SK-N-SH (cell line): ENCODE measurements around the gene NAV2. TPM values are rescaled to one million over a fixed set of nuclear protein-coding genes. Genes with fewer than 3 reads are reported as not detected.

Source experiments
- CTCF ChIA-PET: fragments of 300-600, 350-600 bp; formaldehyde crosslinking; extraction: SDS; loops from one replicate; lab custom pipeline; 2021; lab: Yijun Ruan, JAX
- POLR2A ChIA-PET: fragments of 350-600 bp; sonication (Branson Sonifier 250); formaldehyde crosslinking; extraction: SDS; loops from one replicate; lab custom pipeline; 2020; ENCODE audit warnings: antibody characterized with exemption, inconsistent platforms; lab: Yijun Ruan, JAX
- DNase-seq: peaks from one replicate; pipeline ENCODE4 v3.0.0; 2012
- H2AFZ ChIP-seq: fragments of 200-600 bp; sonication (generic); 2 replicates; pipeline ENCODE4 v1.8.1; 2016; ENCODE audit warnings: antibody characterized with exemption, mild to moderate bottlenecking, low read depth
- H3F3A ChIP-seq: fragments of 200-600 bp; sonication (generic); replicated peaks from 2 replicates; pipeline ENCODE3; 2016; ENCODE audit warnings: antibody characterized with exemption, mild to moderate bottlenecking; ENCODE audit not compliant: insufficient read depth
- H3K27ac ChIP-seq, 2 experiments: fragments of 200-500 bp in 1 of 2; fragments of 200-600 bp in 1 of 2; sonication (Bioruptor generic) in 1 of 2; sonication (generic), shearing (Covaris generic) in 1 of 2; 2 replicates each; pipeline versions ENCODE4 v1.5.1 to v1.6.1; 2014 to 2016; ENCODE audit warnings: low read depth in 2 of 2, inconsistent platforms in 1 of 2, low read length in 1 of 2, mild to moderate bottlenecking in 1 of 2, mixed read lengths in 1 of 2
- H3K27me3 ChIP-seq: fragments of 200-600 bp; sonication (generic), shearing (Covaris generic); 2 replicates; pipeline ENCODE4 v1.6.1; 2016; ENCODE audit warnings: mixed run types; ENCODE audit not compliant: insufficient read depth
- H3K36me3 ChIP-seq, 2 experiments: fragments of 200-500 bp in 1 of 2; fragments of 200-600 bp in 1 of 2; sonication (Bioruptor generic) in 1 of 2; sonication (generic) in 1 of 2; replicated peaks in 1 of 2; 2 replicates each; pipeline versions ENCODE3 to v1.5.1; 2014 to 2016; ENCODE audit warnings: low read length in 1 of 2, mild to moderate bottlenecking in 1 of 2; ENCODE audit not compliant: insufficient read depth in 2 of 2, control insufficient read depth in 1 of 2
- H3K4me1 ChIP-seq, 2 experiments: fragments of 200-500 bp in 1 of 2; fragments of 200-600 bp in 1 of 2; sonication (Bioruptor generic) in 1 of 2; sonication (generic), shearing (Covaris generic) in 1 of 2; 2 replicates each; pipeline versions ENCODE4 v1.5.1 to v1.6.1; 2014 to 2016; ENCODE audit warnings: low read depth in 1 of 2, low read length in 1 of 2, mixed run types in 1 of 2; ENCODE audit not compliant: insufficient read depth in 2 of 2, control insufficient read depth in 1 of 2
- H3K4me2 ChIP-seq: fragments of 200-600 bp; sonication (generic), shearing (Covaris generic); 2 replicates; pipeline ENCODE4 v1.6.1; 2017; ENCODE audit warnings: mixed run types
- H3K4me3 ChIP-seq, 2 experiments: fragments of 200-500 bp in 1 of 2; fragments of 200-600 bp in 1 of 2; sonication (Bioruptor generic) in 1 of 2; sonication (generic), shearing (Covaris generic) in 1 of 2; 2 replicates each; pipeline versions ENCODE4 v1.5.1 to v1.8.1; 2014 to 2016; ENCODE audit warnings: low read depth in 2 of 2, inconsistent platforms in 1 of 2, low read length in 1 of 2, mild to moderate bottlenecking in 1 of 2, mixed read lengths in 1 of 2, moderate library complexity in 1 of 2
- H3K79me2 ChIP-seq: fragments of 200-600 bp; sonication (generic); 2 replicates; pipeline ENCODE4 v1.8.1; 2017; ENCODE audit warnings: mild to moderate bottlenecking; ENCODE audit not compliant: insufficient read depth
- H3K9ac ChIP-seq: fragments of 200-600 bp; sonication (generic); 2 replicates; pipeline ENCODE4 v1.6.1; 2017; ENCODE audit warnings: mixed run types
- H3K9me2 ChIP-seq: fragments of 200-600 bp; sonication (generic); 2 replicates; pipeline ENCODE4 v1.6.1; 2017; ENCODE audit warnings: mixed run types
- H3K9me3 ChIP-seq: fragments of 200-600 bp; sonication (generic); 2 replicates; pipeline ENCODE4 v1.6.1; 2017; ENCODE audit warnings: mixed run types, mild to moderate bottlenecking, moderate library complexity
- H4K20me1 ChIP-seq: fragments of 200-600 bp; sonication (generic); 2 replicates; pipeline ENCODE4 v1.6.1; 2017; ENCODE audit warnings: mild to moderate bottlenecking, mixed run types; ENCODE audit not compliant: insufficient read depth
- CHD2 ChIP-seq: fragments of 150-350 bp; IDR thresholded peaks from 2 replicates; pipeline ENCODE4 v1.6.1; 2018; ENCODE audit warnings: low read length; ENCODE audit not compliant: partially characterized antibody
- CTCF ChIP-seq: fragments of 200-600 bp; sonication (generic); IDR thresholded peaks from 2 replicates; pipeline ENCODE4 v1.6.1; 2017; ENCODE audit warnings: antibody characterized with exemption, mild to moderate bottlenecking, moderate library complexity
- EP300 ChIP-seq, 2 experiments: IDR thresholded peaks; 2 replicates each; pipeline versions ENCODE4 v1.4.0 to v1.6.1; 2012; ENCODE audit warnings: borderline replicate concordance in 1 of 2, low read depth in 1 of 2, low read length in 1 of 2
- EZH2phosphoT487 ChIP-seq: fragments of 200-600 bp; sonication (generic); IDR thresholded peaks from 2 replicates; pipeline ENCODE4 v1.6.1; 2017; ENCODE audit warnings: low read depth, mixed run types, mild to moderate bottlenecking, antibody characterized with exemption, moderate library complexity, borderline replicate concordance
- FOXM1 ChIP-seq: IDR thresholded peaks from 2 replicates; pipeline ENCODE4 v1.4.0; 2012; ENCODE audit warnings: low read depth, mild to moderate bottlenecking
- GABPA ChIP-seq: IDR thresholded peaks from 2 replicates; pipeline ENCODE4 v1.4.0; 2012; ENCODE audit warnings: low read depth, mild to moderate bottlenecking
- GATA2 ChIP-seq: sonication (generic); formaldehyde crosslinking; IDR thresholded peaks from 2 replicates; pipeline ENCODE4 v1.5.0; 2020; ENCODE audit warnings: mild to moderate bottlenecking, missing genetic modification reagents
- IRF3 ChIP-seq: fragments of 150-350 bp; IDR thresholded peaks from 2 replicates; pipeline ENCODE4 v1.6.1; 2016; ENCODE audit warnings: mild to moderate bottlenecking, low read depth, low read length
- JUND ChIP-seq: IDR thresholded peaks from 2 replicates; pipeline ENCODE4 v1.4.0; 2012
- MAX ChIP-seq: IDR thresholded peaks from 2 replicates; pipeline ENCODE4 v1.4.0; 2012; ENCODE audit warnings: low read depth
- MEF2A ChIP-seq: IDR thresholded peaks from 2 replicates; pipeline ENCODE4 v1.4.0; 2012; ENCODE audit warnings: low read depth, borderline replicate concordance
- NFIC ChIP-seq: IDR thresholded peaks from 2 replicates; pipeline ENCODE4 v1.4.0; 2012; ENCODE audit warnings: borderline replicate concordance
- NRF1 ChIP-seq: IDR thresholded peaks from 2 replicates; pipeline ENCODE4 v1.6.1; 2012; ENCODE audit warnings: low read depth, mild to moderate bottlenecking, low read length
- POLR2AphosphoS5 ChIP-seq: IDR thresholded peaks from 2 replicates; pipeline ENCODE4 v1.6.1; 2012; ENCODE audit warnings: low read depth, low read length
- RAD21 ChIP-seq: IDR thresholded peaks from 2 replicates; pipeline ENCODE4 v1.6.1; 2012; ENCODE audit warnings: mild to moderate bottlenecking, low read length
- REST ChIP-seq: IDR thresholded peaks from 2 replicates; pipeline ENCODE4 v1.6.1; 2012; ENCODE audit warnings: mild to moderate bottlenecking, low read depth, low read length, moderate library complexity
- RFX5 ChIP-seq: IDR thresholded peaks from 2 replicates; pipeline ENCODE4 v1.6.1; 2012; ENCODE audit warnings: mild to moderate bottlenecking, improper control_type of control experiment, low read length
- SIN3A ChIP-seq: IDR thresholded peaks from 2 replicates; pipeline ENCODE4 v1.6.1; 2012; ENCODE audit warnings: low read depth, mild to moderate bottlenecking, low read length, moderate library complexity, borderline replicate concordance
- SMC3 ChIP-seq: IDR thresholded peaks from 2 replicates; pipeline ENCODE4 v1.6.1; 2012; ENCODE audit warnings: low read depth, low read length, improper control_type of control experiment
- TAF1 ChIP-seq: IDR thresholded peaks from 2 replicates; pipeline ENCODE4 v1.6.1; 2012; ENCODE audit warnings: low read depth, mild to moderate bottlenecking, low read length, moderate library complexity, borderline replicate concordance
- TCF12 ChIP-seq: IDR thresholded peaks from 2 replicates; pipeline ENCODE4 v1.4.0; 2012
- TEAD4 ChIP-seq: IDR thresholded peaks from 2 replicates; pipeline ENCODE4 v1.4.0; 2012; ENCODE audit warnings: mild to moderate bottlenecking, borderline replicate concordance; ENCODE audit not compliant: insufficient read depth
- YY1 ChIP-seq: IDR thresholded peaks from 2 replicates; pipeline ENCODE4 v1.4.0; 2012; ENCODE audit warnings: low read depth, mild to moderate bottlenecking
- WGBS: methylation state at CpG from one replicate; pipeline ENCODE4 v1.1.6; 2017; ENCODE audit warnings: low lambda C conversion rate; 5-methylcytosine and 5-hydroxymethylcytosine counted together
- polyA plus RNA-seq, 3 experiments: library from polyadenylated mRNA; depleted of rRNA; stranded (reverse); fragments of >200 nt; gene quantifications; 2 replicates each; pipeline ENCODE4 v1.2.3, GENCODE V29; 2012

Gene NAV2
- polyA plus RNA-seq, 1 of the 3 experiments (the other 2 are of a cell fraction) = 26.2 TPM

- TF ChIP-seq CTCF (no peak), MAX (no peak), IRF3 (no peak), GATA2 (no peak), TEAD4 (no peak), GABPA (no peak), POLR2AphosphoS5 (no peak), NFIC (no peak)
Observed at GRCh38 chr11:19947537-19948114, 235.0 kb downstream of the NAV2 start (continued).

GRCh38 chr11:19949606-19950005 lies 237.0 kb downstream of the NAV2 start:
- Histone ChIP-seq H3K27me3 (no peaks in the 10 kb centered on the region), H3K4me1 (peaks cover 30 to 46% of the 10 kb centered on the region in 2 experiments), H3K36me3 (peaks cover 64 to 80% of the 10 kb centered on the region in 2 experiments), H3K9me2 (no peaks in the 10 kb centered on the region), H3K79me2 (peaks cover 59% of the 10 kb centered on the region), H3K9me3 (no peaks in the 10 kb centered on the region), H3K4me3 (no peak overlapping the region), H3K27ac (peak overlapping the region; percentile 22 to 83; a peak in 3 of 4 replicates), H3K4me2 (no peak overlapping the region), H2AFZ (no peak overlapping the region), H3K9ac (no peak overlapping the region), H4K20me1 (peaks cover 14% of the 10 kb centered on the region), H3F3A (peaks cover 54% of the 10 kb centered on the region)
- TF ChIP-seq YY1 (no peak), TEAD4 (no peak), NFIC (no peak), TCF12 (no peak), RFX5 (no peak), MAX (no peak), EP300 (IDR thresholded peaks at IDR 0.05; ENCODE audit: borderline replicate concordance in 1 of 2, low read depth in 1 of 2, low read length in 1 of 2) (no peak), SIN3A (no peak), TAF1 (no peak), REST (no peak), NRF1 (no peak), MEF2A (no peak), GATA2 (no peak), RAD21 (no peak), EZH2phosphoT487 (no peak), SMC3 (no peak), FOXM1 (no peak), JUND (no peak), CHD2 (no peak)
- no peak for DNase-seq
- POLR2A ChIA-PET = no interaction called here
- CTCF ChIA-PET = interaction anchor here (0.6 to 3.7 kb wide), 12 partner anchors 9 to 404 kb away, joined by 3 to 19 read pairs (median 5); no protein-coding TSS in a partner anchor
- WGBS = 91% methylated on average over 7 of the region's 7 CpGs
